ENCODE data around the gene TPGS1. TPM values are rescaled to one million over a fixed set of nuclear protein-coding genes. Genes with fewer than 3 reads are reported as not detected.

Gene TPGS1
- total and polyA plus RNA-seq, 2 donors = 14.3 to 20.4 TPM

DNA sequence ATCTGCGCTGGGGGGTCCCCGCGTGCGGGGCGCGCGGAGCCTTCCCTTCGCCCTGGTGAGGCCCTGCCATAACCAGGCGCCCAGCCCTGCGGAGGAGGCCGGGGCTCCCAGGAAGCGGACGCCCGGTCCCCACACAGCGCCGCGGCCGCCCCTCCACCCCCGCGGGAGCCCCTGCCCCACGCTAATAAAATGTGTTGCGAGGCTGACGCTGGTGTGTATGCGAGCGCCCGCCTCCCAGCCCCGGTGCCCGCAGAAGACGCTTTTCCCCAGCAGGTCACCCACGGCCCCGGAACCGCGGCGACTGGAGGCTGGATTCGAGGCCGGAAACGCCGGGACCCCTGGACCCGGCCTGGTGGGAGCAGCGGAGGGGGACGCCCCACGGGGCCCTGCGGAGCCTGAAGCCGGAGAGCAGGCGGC is 12.2 kb downstream of the TPGS1 start:
- Histone ChIP-seq H3K4me1 (ENCODE audit: control insufficient read depth in 2 of 2, insufficient read depth in 2 of 2, low read length in 2 of 2) (no peaks in the 10 kb centered on the region), H3K36me3 (ENCODE audit: control insufficient read depth in 2 of 2, insufficient read depth in 2 of 2, low read length in 1 of 2) (no peaks in the 10 kb centered on the region), H3K4me3 (ENCODE audit: low read length in 2 of 2) (no peak overlapping the region), H3K27ac (ENCODE audit: low read depth in 1 of 2, low read length in 1 of 2) (no peak overlapping the region), H3K9me3 (ENCODE audit: control insufficient read depth in 2 of 2, insufficient read depth in 1 of 2, low read length in 1 of 2) (peaks cover 1 to 28% of the 10 kb centered on the region in 2 donors), H3K27me3 (ENCODE audit: control insufficient read depth in 2 of 2, insufficient read depth in 1 of 2, low read length in 1 of 2) (peaks cover 7 to 15% of the 10 kb centered on the region in 2 donors)
- DNase-seq (ENCODE audit: low read depth in 6 of 9, low spot score in 9 of 9) = no peak
- 93% methylated on average over 45 of the region's 45 CpGs for WGBS

DNA sequence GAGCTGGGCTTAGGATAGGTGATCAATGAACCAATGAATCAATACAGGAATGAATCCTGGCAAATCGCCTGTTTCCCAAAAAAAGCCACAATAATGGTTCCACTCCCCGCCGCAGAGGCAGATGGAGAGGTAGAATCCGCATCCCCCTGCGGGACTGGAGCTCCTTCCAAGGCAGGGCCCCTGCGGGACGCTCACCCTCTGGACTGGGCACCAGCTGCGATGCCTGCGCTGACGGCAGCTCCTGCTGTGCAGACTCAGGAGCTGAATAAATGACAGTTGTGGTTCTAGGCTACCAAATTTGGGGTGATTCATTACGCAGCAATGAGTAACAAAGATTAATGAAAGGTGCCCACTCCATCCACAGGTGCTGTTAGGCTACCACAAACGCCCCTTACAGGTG is 15.4 kb downstream of the TPGS1 start:
- no peak for DNase-seq (ENCODE audit: low read depth in 6 of 9, low spot score in 9 of 9)
- H3K27ac ChIP-seq (ENCODE audit: low read depth in 1 of 2, low read length in 1 of 2) = no peak overlapping the region

DNA sequence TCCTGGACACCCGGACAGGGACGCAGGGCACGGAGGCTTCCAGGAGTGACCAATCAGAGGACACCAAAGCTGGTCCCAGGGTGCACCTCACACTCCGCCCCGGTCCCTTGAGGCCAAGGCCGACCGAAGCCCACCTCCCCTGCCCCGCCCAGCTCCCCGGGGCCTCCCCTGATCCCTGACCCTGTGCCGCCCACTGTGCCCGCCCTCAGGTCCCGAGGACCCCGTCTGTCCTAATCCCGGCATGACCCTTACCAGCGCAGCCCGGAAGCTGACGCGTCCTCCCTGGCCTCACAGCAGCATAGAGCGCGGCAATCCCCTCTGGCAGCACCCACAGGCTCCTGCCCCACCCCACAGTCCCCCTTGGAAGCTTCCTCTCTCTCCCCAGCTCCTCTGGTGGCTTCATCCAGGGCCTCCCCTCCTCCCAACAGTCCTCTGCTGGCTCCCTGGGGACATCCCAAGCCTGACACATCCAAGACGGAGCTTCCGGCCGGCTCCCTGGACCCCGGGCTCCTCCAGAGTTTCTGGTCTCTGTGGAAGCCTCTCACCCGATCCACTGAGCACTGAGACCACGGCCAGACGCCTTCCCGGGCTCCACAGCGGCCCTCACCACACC is 16.9 kb downstream of the TPGS1 start:
- H3K4me3 ChIP-seq (ENCODE audit: low read length in 2 of 2) = no peak overlapping the region

More for the DNA sequence above, 15.4 kb downstream of the TPGS1 start:
- Histone ChIP-seq H3K36me3 (ENCODE audit: control insufficient read depth in 2 of 2, insufficient read depth in 2 of 2, low read length in 1 of 2) (no peaks in the 10 kb centered on the region), H3K4me3 (ENCODE audit: low read length in 2 of 2) (no peak overlapping the region), H3K9me3 (ENCODE audit: control insufficient read depth in 2 of 2, insufficient read depth in 1 of 2, low read length in 1 of 2) (peaks cover 1 to 28% of the 10 kb centered on the region in 2 donors), H3K4me1 (ENCODE audit: control insufficient read depth in 2 of 2, insufficient read depth in 2 of 2, low read length in 2 of 2) (no peaks in the 10 kb centered on the region), H3K27me3 (ENCODE audit: control insufficient read depth in 2 of 2, insufficient read depth in 1 of 2, low read length in 1 of 2) (peaks cover 14 to 30% of the 10 kb centered on the region in 2 donors)
- 97% methylated on average over 12 of the region's 12 CpGs for WGBS

GRCh38 chr19:525029-525428 is 17.7 kb downstream of the TPGS1 start:
- WGBS = 78% methylated on average over 18 of the region's 18 CpGs
- Histone ChIP-seq H3K27me3 (ENCODE audit: control insufficient read depth in 2 of 2, insufficient read depth in 1 of 2, low read length in 1 of 2) (peaks cover 12 to 17% of the 10 kb centered on the region in 2 donors), H3K4me3 (ENCODE audit: low read length in 2 of 2) (no peak overlapping the region), H3K4me1 (ENCODE audit: control insufficient read depth in 2 of 2, insufficient read depth in 2 of 2, low read length in 2 of 2) (no peaks in the 10 kb centered on the region), H3K36me3 (ENCODE audit: control insufficient read depth in 2 of 2, insufficient read depth in 2 of 2, low read length in 1 of 2) (no peaks in the 10 kb centered on the region), H3K27ac (ENCODE audit: low read depth in 1 of 2, low read length in 1 of 2) (no peak overlapping the region), H3K9me3 (ENCODE audit: control insufficient read depth in 2 of 2, insufficient read depth in 1 of 2, low read length in 1 of 2) (peaks cover 0 to 28% of the 10 kb centered on the region in 2 donors)
- no peak for DNase-seq (ENCODE audit: low read depth in 6 of 9, low spot score in 9 of 9)

More for the DNA sequence above, 16.9 kb downstream of the TPGS1 start:
- Histone ChIP-seq H3K9me3 (ENCODE audit: control insufficient read depth in 2 of 2, insufficient read depth in 1 of 2, low read length in 1 of 2) (peaks cover 0 to 28% of the 10 kb centered on the region in 2 donors), H3K27me3 (ENCODE audit: control insufficient read depth in 2 of 2, insufficient read depth in 1 of 2, low read length in 1 of 2) (peaks cover 18 to 25% of the 10 kb centered on the region in 2 donors), H3K27ac (ENCODE audit: low read depth in 1 of 2, low read length in 1 of 2) (no peak overlapping the region), H3K4me1 (ENCODE audit: control insufficient read depth in 2 of 2, insufficient read depth in 2 of 2, low read length in 2 of 2) (no peaks in the 10 kb centered on the region), H3K36me3 (ENCODE audit: control insufficient read depth in 2 of 2, insufficient read depth in 2 of 2, low read length in 1 of 2) (no peaks in the 10 kb centered on the region)
- DNase-seq (ENCODE audit: low read depth in 6 of 9, low spot score in 9 of 9) = no peak
- WGBS = 86% methylated on average over 29 of the region's 29 CpGs

- Histone ChIP-seq H3K4me1 (ENCODE audit: control insufficient read depth in 2 of 2, insufficient read depth in 2 of 2, low read length in 2 of 2) (peaks cover 4 to 5% of the 10 kb centered on the region in 2 donors), H3K27me3 (ENCODE audit: control insufficient read depth in 2 of 2, insufficient read depth in 1 of 2, low read length in 1 of 2) (peaks cover 12 to 16% of the 10 kb centered on the region in 2 donors), H3K36me3 (ENCODE audit: control insufficient read depth in 2 of 2, insufficient read depth in 2 of 2, low read length in 1 of 2) (no peaks in the 10 kb centered on the region), H3K9me3 (ENCODE audit: control insufficient read depth in 2 of 2, insufficient read depth in 1 of 2, low read length in 1 of 2) (peaks cover 0 to 25% of the 10 kb centered on the region in 2 donors), H3K27ac (ENCODE audit: low read depth in 1 of 2, low read length in 1 of 2) (no peak overlapping the region), H3K4me3 (ENCODE audit: low read length in 2 of 2) (no peak overlapping the region)
- DNase-seq (ENCODE audit: low read depth in 6 of 9, low spot score in 9 of 9) = no peak
- WGBS = 62% methylated on average over 13 of the region's 13 CpGs
Measured at GRCh38 chr19:525857-526419, 18.6 kb downstream of the TPGS1 start.

- WGBS = 74% methylated on average over 38 of the region's 38 CpGs
- Histone ChIP-seq H3K36me3 (ENCODE audit: control insufficient read depth in 2 of 2, insufficient read depth in 2 of 2, low read length in 1 of 2) (no peaks in the 10 kb centered on the region), H3K27ac (ENCODE audit: low read depth in 1 of 2, low read length in 1 of 2) (peak overlapping the region in 1 of 2 donors; percentile 58)
Measured at GRCh38 chr19:530134-531008, 23.1 kb downstream of the TPGS1 start.

GRCh38 chr19:531009-531752 is 23.9 kb downstream of the TPGS1 start:
- DNase-seq (ENCODE audit: low read depth in 6 of 9, low spot score in 9 of 9) = peak; percentile 45 to 92 (median 78)
- Histone ChIP-seq H3K9me3 (ENCODE audit: control insufficient read depth in 2 of 2, insufficient read depth in 1 of 2, low read length in 1 of 2) (no peaks in the 10 kb centered on the region), H3K27me3 (ENCODE audit: control insufficient read depth in 2 of 2, insufficient read depth in 1 of 2, low read length in 1 of 2) (peaks cover 6 to 12% of the 10 kb centered on the region in 2 donors), H3K4me1 (ENCODE audit: control insufficient read depth in 2 of 2, insufficient read depth in 2 of 2, low read length in 2 of 2) (peaks cover 14 to 20% of the 10 kb centered on the region in 2 donors), H3K36me3 (ENCODE audit: control insufficient read depth in 2 of 2, insufficient read depth in 2 of 2, low read length in 1 of 2) (peaks cover 2 to 5% of the 10 kb centered on the region in 2 donors), H3K4me3 (ENCODE audit: low read length in 2 of 2) (peak overlapping the region; percentile 61 to 87), H3K27ac (ENCODE audit: low read depth in 1 of 2, low read length in 1 of 2) (peak overlapping the region in 1 of 2 donors; percentile 95)
- under 1% methylated on average over 103 of the region's 103 CpGs for WGBS

More at GRCh38 chr19:530134-531008, 23.1 kb downstream of the TPGS1 start:
- Histone ChIP-seq H3K27me3 (ENCODE audit: control insufficient read depth in 2 of 2, insufficient read depth in 1 of 2, low read length in 1 of 2) (peaks cover 9 to 17% of the 10 kb centered on the region in 2 donors), H3K4me3 (ENCODE audit: low read length in 2 of 2) (peak overlapping the region; percentile 61 to 87), H3K9me3 (ENCODE audit: control insufficient read depth in 2 of 2, insufficient read depth in 1 of 2, low read length in 1 of 2) (no peaks in the 10 kb centered on the region), H3K4me1 (ENCODE audit: control insufficient read depth in 2 of 2, insufficient read depth in 2 of 2, low read length in 2 of 2) (peaks cover 14 to 20% of the 10 kb centered on the region in 2 donors)
- no peak for DNase-seq (ENCODE audit: low read depth in 6 of 9, low spot score in 9 of 9)

DNA sequence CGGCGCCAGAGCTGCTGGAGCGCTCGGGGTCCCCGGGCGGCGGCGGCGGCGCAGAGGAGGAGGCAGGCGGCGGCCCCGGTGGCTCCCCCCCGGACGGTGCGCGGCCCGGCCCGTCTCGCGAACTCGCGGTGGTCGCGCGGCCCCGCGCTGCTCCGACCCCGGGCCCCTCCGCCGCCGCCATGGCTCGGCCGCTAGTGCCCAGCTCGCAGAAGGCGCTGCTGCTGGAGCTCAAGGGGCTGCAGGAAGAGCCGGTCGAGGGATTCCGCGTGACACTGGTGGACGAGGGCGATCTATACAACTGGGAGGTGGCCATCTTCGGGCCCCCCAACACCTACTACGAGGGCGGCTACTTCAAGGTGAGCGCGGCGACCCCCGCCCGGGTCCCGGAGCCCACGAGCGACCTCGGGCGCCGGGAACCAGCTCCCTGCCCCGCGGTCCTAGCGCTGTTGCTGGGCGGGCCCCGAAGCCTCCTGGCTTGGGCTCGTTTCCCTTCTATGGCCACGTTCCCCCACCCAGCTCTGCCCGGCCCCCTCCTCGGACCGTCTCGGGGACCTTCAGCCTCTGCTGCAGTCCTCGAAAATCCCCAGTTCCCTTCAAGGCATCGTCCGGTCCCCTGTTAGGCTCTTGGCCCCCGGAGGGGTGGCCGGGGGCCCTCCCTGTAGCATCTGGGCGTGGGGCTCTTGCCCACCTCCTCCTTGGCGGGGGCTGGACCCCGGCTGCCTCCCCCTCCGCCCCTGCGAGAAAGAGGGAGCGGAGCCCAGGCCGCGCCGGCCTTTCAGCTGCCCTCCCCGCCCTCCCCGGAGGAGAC is 24.7 kb downstream of the TPGS1 start, which contains the start of gene CDC34:
CDC34 (plus strand) TSS at position 8 of the 808 bp plus-strand sequence; CDS start at position 180, 172 bp downstream.
- H3K4me1 ChIP-seq (ENCODE audit: control insufficient read depth in 2 of 2, insufficient read depth in 2 of 2, low read length in 2 of 2) = peaks cover 14 to 20% of the 10 kb centered on the region in 2 donors
- peaks cover 5 to 6% of the 10 kb centered on the region in 2 donors for H3K27me3 ChIP-seq (ENCODE audit: control insufficient read depth in 2 of 2, insufficient read depth in 1 of 2, low read length in 1 of 2)
- H3K9me3 ChIP-seq (ENCODE audit: control insufficient read depth in 2 of 2, insufficient read depth in 1 of 2, low read length in 1 of 2) = no peaks in the 10 kb centered on the region
- H3K4me3 ChIP-seq (ENCODE audit: low read length in 2 of 2) = peak within 1 kb of the TSS; percentile 84 to 87
- H3K27ac ChIP-seq (ENCODE audit: low read depth in 1 of 2, low read length in 1 of 2) = peak within 1 kb of the TSS; percentile 63 to 95
- DNase-seq (ENCODE audit: low read depth in 6 of 9, low spot score in 9 of 9) = no peak
- under 1% methylated on average over 83 of the region's 84 CpGs for WGBS
- H3K36me3 ChIP-seq (ENCODE audit: control insufficient read depth in 2 of 2, insufficient read depth in 2 of 2, low read length in 1 of 2) = peaks cover 9 to 13% of the 10 kb centered on the region in 2 donors

Data from thymus (tissue), 11 donors.